Trophoblast cell (in vitro differentiated cells and primary cell): ENCODE data around the gene INTS6.

ENCODE experiments used
- DNase-seq, 2 donors: peaks; one replicate each; pipeline ENCODE4 v3.0.0-alpha.2; 2016
- H2AFZ ChIP-seq: 2 replicates; pipeline ENCODE4 v1.6.1; 2013; ENCODE audit warnings: low read length, moderate library complexity, mild to moderate bottlenecking; ENCODE audit not compliant: insufficient read depth, poor library complexity
- H2AK5ac ChIP-seq: 2 replicates; pipeline ENCODE4 v1.6.1; 2013; ENCODE audit warnings: mild to moderate bottlenecking, low read length
- H2BK120ac ChIP-seq: 2 replicates; pipeline ENCODE4 v1.6.1; 2013; ENCODE audit warnings: low read length, mild to moderate bottlenecking, moderate library complexity; ENCODE audit not compliant: insufficient read depth, poor library complexity
- H2BK12ac ChIP-seq: 2 replicates; pipeline ENCODE4 v1.6.1; 2013; ENCODE audit warnings: mild to moderate bottlenecking, low read length, moderate library complexity
- H2BK5ac ChIP-seq: 2 replicates; pipeline ENCODE4 v1.6.1; 2013; ENCODE audit warnings: low read length, low read depth, moderate library complexity, mild to moderate bottlenecking; ENCODE audit not compliant: poor library complexity
- H3K14ac ChIP-seq: 2 replicates; pipeline ENCODE4 v1.6.1; 2013; ENCODE audit warnings: mild to moderate bottlenecking, low read length
- H3K18ac ChIP-seq: 2 replicates; pipeline ENCODE4 v1.6.1; 2013; ENCODE audit warnings: mild to moderate bottlenecking, low read length
- H3K23ac ChIP-seq: 2 replicates; pipeline ENCODE4 v1.6.1; 2013; ENCODE audit warnings: low read length
- H3K27ac ChIP-seq: 2 replicates; pipeline ENCODE4 v1.5.1; 2013; ENCODE audit warnings: low read depth, mild to moderate bottlenecking, inconsistent platforms, low read length, moderate library complexity
- H3K27me3 ChIP-seq: 2 replicates; pipeline ENCODE4 v1.6.1; 2013; ENCODE audit warnings: inconsistent platforms, mild to moderate bottlenecking, low read length, moderate library complexity; ENCODE audit not compliant: insufficient read depth
- H3K36me3 ChIP-seq, 2 experiments: 1 replicate in 1 of 2; 2 replicates in 1 of 2; pipeline ENCODE4 v1.6.1; 2013; ENCODE audit warnings: low read length in 2 of 2, mild to moderate bottlenecking in 2 of 2, moderate library complexity in 1 of 2; ENCODE audit not compliant: insufficient read depth in 2 of 2, control insufficient read depth in 1 of 2
- H3K4ac ChIP-seq: 2 replicates; pipeline ENCODE4 v1.6.1; 2013; ENCODE audit warnings: low read depth, mild to moderate bottlenecking, low read length, moderate library complexity
- H3K4me1 ChIP-seq, 2 experiments: 1 replicate in 1 of 2; 2 replicates in 1 of 2; pipeline ENCODE4 v1.6.1; 2013; ENCODE audit warnings: low read length in 2 of 2, mild to moderate bottlenecking in 2 of 2, moderate library complexity in 1 of 2; ENCODE audit not compliant: insufficient read depth in 2 of 2, control insufficient read depth in 1 of 2
- H3K4me2 ChIP-seq: 2 replicates; pipeline ENCODE4 v1.6.1; 2013; ENCODE audit warnings: inconsistent platforms, mild to moderate bottlenecking, low read length, moderate library complexity
- H3K4me3 ChIP-seq: 2 replicates; pipeline ENCODE4 v1.5.1; 2013; ENCODE audit warnings: mild to moderate bottlenecking, low read depth, low read length, inconsistent platforms
- H3K79me1 ChIP-seq: one replicate; pipeline ENCODE4 v1.6.1; 2013; ENCODE audit warnings: low read length
- H3K79me2 ChIP-seq: 2 replicates; pipeline ENCODE4 v1.6.1; 2013; ENCODE audit warnings: low read length, mild to moderate bottlenecking; ENCODE audit not compliant: control insufficient read depth, insufficient read depth, poor library complexity
- H3K9ac ChIP-seq: 2 replicates; pipeline ENCODE4 v1.6.1; 2013; ENCODE audit warnings: mild to moderate bottlenecking, low read length
- H3K9me3 ChIP-seq: 2 replicates; pipeline ENCODE4 v1.6.1; 2013; ENCODE audit warnings: low read depth, mild to moderate bottlenecking, control low read depth, inconsistent platforms, low read length; ENCODE audit not compliant: insufficient read depth
- H4K12ac ChIP-seq: 2 replicates; pipeline ENCODE4 v1.6.1; 2013; ENCODE audit warnings: low read depth, mild to moderate bottlenecking, low read length, moderate library complexity
- H4K8ac ChIP-seq: 2 replicates; pipeline ENCODE4 v1.6.1; 2013; ENCODE audit warnings: low read depth, mild to moderate bottlenecking, low read length, moderate library complexity
- H4K91ac ChIP-seq: one replicate; pipeline ENCODE4 v1.6.1; 2013; ENCODE audit warnings: low read depth, mild to moderate bottlenecking, low read length, moderate library complexity
- WGBS: extraction: QIAGEN DNeasy Blood & Tissue Kit; methylation state at CpG from one replicate; pipeline ENCODE4 v1.1.7; 2013; ENCODE audit warnings: missing lambda C conversion rate; ENCODE audit not compliant: insufficient read length, insufficient coverage; ENCODE audit errors: extremely low coverage; 5-methylcytosine and 5-hydroxymethylcytosine counted together

Gene INTS6

GRCh38 chr13:51336746-51337145, 116.1 kb downstream of the INTS6 start:
- Histone ChIP-seq H3K14ac (no peak overlapping the region), H2BK5ac (no peak overlapping the region), H3K9ac (no peak overlapping the region), H3K4ac (no peak overlapping the region), H3K4me3 (no peak overlapping the region), H3K9me3 (peaks cover 2% of the 10 kb centered on the region), H2BK12ac (no peak overlapping the region), H3K27me3 (no peaks in the 10 kb centered on the region), H3K27ac (no peak overlapping the region), H4K12ac (no peak overlapping the region), H3K4me1 (no peaks in the 10 kb centered on the region), H2AFZ (no peak overlapping the region), H3K79me1 (no peaks in the 10 kb centered on the region), H3K23ac (no peak overlapping the region), H4K91ac (no peak overlapping the region), H4K8ac (no peak overlapping the region), H3K18ac (no peak overlapping the region), H3K36me3 (no peaks in the 10 kb centered on the region), H2AK5ac (no peak overlapping the region), H3K79me2 (no peaks in the 10 kb centered on the region), H3K4me2 (no peak overlapping the region), H2BK120ac (no peak overlapping the region)
- no CpG with 5 or more reads among the region's 5 CpGs for WGBS
- DNase-seq: no peak

- no peaks in the 10 kb centered on the region for H3K9me3 ChIP-seq
- H3K4me3 ChIP-seq: no peak overlapping the region
- H2BK5ac ChIP-seq: no peak overlapping the region
- H3K9ac ChIP-seq: no peak overlapping the region
- no peak overlapping the region for H2BK12ac ChIP-seq
- H3K14ac ChIP-seq: no peak overlapping the region
- H3K4me1 ChIP-seq: no peaks in the 10 kb centered on the region
- no peaks in the 10 kb centered on the region for H3K79me2 ChIP-seq
- no peak overlapping the region for H3K4ac ChIP-seq
- no peak for DNase-seq
- H4K8ac ChIP-seq: no peak overlapping the region
- no peak overlapping the region for H4K12ac ChIP-seq
- H3K79me1 ChIP-seq: no peaks in the 10 kb centered on the region
- no peak overlapping the region for H3K18ac ChIP-seq
- H2AFZ ChIP-seq: no peak overlapping the region
- H3K27ac ChIP-seq: no peak overlapping the region
- no peak overlapping the region for H4K91ac ChIP-seq
- H3K36me3 ChIP-seq: no peaks in the 10 kb centered on the region
- H3K4me2 ChIP-seq: no peak overlapping the region
- H3K23ac ChIP-seq: no peak overlapping the region
- H2BK120ac ChIP-seq: no peak overlapping the region
- no peak overlapping the region for H2AK5ac ChIP-seq
- no peaks in the 10 kb centered on the region for H3K27me3 ChIP-seq
Observed at GRCh38 chr13:51333826-51334225, 119.0 kb downstream of the INTS6 start.

GRCh38 chr13:51333421-51333820, 119.4 kb downstream of the INTS6 start:
- Histone ChIP-seq H3K36me3 (no peaks in the 10 kb centered on the region), H2AK5ac (no peak overlapping the region), H4K8ac (no peak overlapping the region), H3K79me1 (no peaks in the 10 kb centered on the region), H2BK120ac (no peak overlapping the region), H3K9me3 (no peaks in the 10 kb centered on the region), H4K91ac (no peak overlapping the region), H4K12ac (no peak overlapping the region), H3K23ac (no peak overlapping the region), H3K79me2 (no peaks in the 10 kb centered on the region), H3K9ac (no peak overlapping the region), H2BK12ac (no peak overlapping the region), H3K4ac (no peak overlapping the region), H2BK5ac (no peak overlapping the region), H2AFZ (no peak overlapping the region), H3K27me3 (no peaks in the 10 kb centered on the region), H3K4me1 (no peaks in the 10 kb centered on the region), H3K14ac (no peak overlapping the region), H3K4me2 (no peak overlapping the region), H3K18ac (no peak overlapping the region), H3K4me3 (no peak overlapping the region), H3K27ac (no peak overlapping the region)
- DNase-seq: no peak

- Histone ChIP-seq H3K23ac (no peak overlapping the region), H3K79me1 (no peaks in the 10 kb centered on the region), H4K12ac (no peak overlapping the region), H2BK120ac (no peak overlapping the region), H2BK5ac (no peak overlapping the region), H3K4me2 (no peak overlapping the region), H3K27me3 (no peaks in the 10 kb centered on the region), H4K8ac (no peak overlapping the region), H3K9ac (no peak overlapping the region), H3K4me1 (no peaks in the 10 kb centered on the region), H3K4me3 (no peak overlapping the region), H3K4ac (no peak overlapping the region), H4K91ac (no peak overlapping the region), H2AFZ (no peak overlapping the region), H2AK5ac (no peak overlapping the region), H3K36me3 (no peaks in the 10 kb centered on the region), H2BK12ac (no peak overlapping the region), H3K79me2 (no peaks in the 10 kb centered on the region), H3K14ac (no peak overlapping the region), H3K27ac (no peak overlapping the region), H3K18ac (no peak overlapping the region), H3K9me3 (no peaks in the 10 kb centered on the region)
- no CpG with 5 or more reads among the region's 2 CpGs for WGBS
- DNase-seq: peak; percentile 84 to 93
Observed at GRCh38 chr13:51332566-51333361, 120.1 kb downstream of the INTS6 start.
